SK-N-SH (cell line): ENCODE data around the gene SNRNP200. TPM values are rescaled to one million over a fixed set of nuclear protein-coding genes. Genes with fewer than 3 reads are reported as not detected.

Experiments used
- CTCF ChIA-PET: fragments of 300-600, 350-600 bp; formaldehyde crosslinking; extraction: SDS; loops from one replicate; lab custom pipeline; 2021; lab: Yijun Ruan, JAX
- POLR2A ChIA-PET: fragments of 350-600 bp; sonication (Branson Sonifier 250); formaldehyde crosslinking; extraction: SDS; loops from one replicate; lab custom pipeline; 2020; ENCODE audit warnings: antibody characterized with exemption, inconsistent platforms; lab: Yijun Ruan, JAX
- DNase-seq: peaks from one replicate; pipeline ENCODE4 v3.0.0; 2012
- H2AFZ ChIP-seq: fragments of 200-600 bp; sonication (generic); 2 replicates; pipeline ENCODE4 v1.8.1; 2016; ENCODE audit warnings: antibody characterized with exemption, mild to moderate bottlenecking, low read depth
- H3F3A ChIP-seq: fragments of 200-600 bp; sonication (generic); replicated peaks from 2 replicates; pipeline ENCODE3; 2016; ENCODE audit warnings: antibody characterized with exemption, mild to moderate bottlenecking; ENCODE audit not compliant: insufficient read depth
- H3K27ac ChIP-seq, 2 experiments: fragments of 200-500 bp in 1 of 2; fragments of 200-600 bp in 1 of 2; sonication (Bioruptor generic) in 1 of 2; sonication (generic), shearing (Covaris generic) in 1 of 2; 2 replicates each; pipeline versions ENCODE4 v1.5.1 to v1.6.1; 2014 to 2016; ENCODE audit warnings: low read depth in 2 of 2, inconsistent platforms in 1 of 2, low read length in 1 of 2, mild to moderate bottlenecking in 1 of 2, mixed read lengths in 1 of 2
- H3K27me3 ChIP-seq: fragments of 200-600 bp; sonication (generic), shearing (Covaris generic); 2 replicates; pipeline ENCODE4 v1.6.1; 2016; ENCODE audit warnings: mixed run types; ENCODE audit not compliant: insufficient read depth
- H3K36me3 ChIP-seq, 2 experiments: fragments of 200-500 bp in 1 of 2; fragments of 200-600 bp in 1 of 2; sonication (Bioruptor generic) in 1 of 2; sonication (generic) in 1 of 2; replicated peaks in 1 of 2; 2 replicates each; pipeline versions ENCODE3 to v1.5.1; 2014 to 2016; ENCODE audit warnings: low read length in 1 of 2, mild to moderate bottlenecking in 1 of 2; ENCODE audit not compliant: insufficient read depth in 2 of 2, control insufficient read depth in 1 of 2
- H3K4me1 ChIP-seq, 2 experiments: fragments of 200-500 bp in 1 of 2; fragments of 200-600 bp in 1 of 2; sonication (Bioruptor generic) in 1 of 2; sonication (generic), shearing (Covaris generic) in 1 of 2; 2 replicates each; pipeline versions ENCODE4 v1.5.1 to v1.6.1; 2014 to 2016; ENCODE audit warnings: low read depth in 1 of 2, low read length in 1 of 2, mixed run types in 1 of 2; ENCODE audit not compliant: insufficient read depth in 2 of 2, control insufficient read depth in 1 of 2
- H3K4me2 ChIP-seq: fragments of 200-600 bp; sonication (generic), shearing (Covaris generic); 2 replicates; pipeline ENCODE4 v1.6.1; 2017; ENCODE audit warnings: mixed run types
- H3K4me3 ChIP-seq, 2 experiments: fragments of 200-500 bp in 1 of 2; fragments of 200-600 bp in 1 of 2; sonication (Bioruptor generic) in 1 of 2; sonication (generic), shearing (Covaris generic) in 1 of 2; 2 replicates each; pipeline versions ENCODE4 v1.5.1 to v1.8.1; 2014 to 2016; ENCODE audit warnings: low read depth in 2 of 2, inconsistent platforms in 1 of 2, low read length in 1 of 2, mild to moderate bottlenecking in 1 of 2, mixed read lengths in 1 of 2, moderate library complexity in 1 of 2
- H3K79me2 ChIP-seq: fragments of 200-600 bp; sonication (generic); 2 replicates; pipeline ENCODE4 v1.8.1; 2017; ENCODE audit warnings: mild to moderate bottlenecking; ENCODE audit not compliant: insufficient read depth
- H3K9ac ChIP-seq: fragments of 200-600 bp; sonication (generic); 2 replicates; pipeline ENCODE4 v1.6.1; 2017; ENCODE audit warnings: mixed run types
- H3K9me2 ChIP-seq: fragments of 200-600 bp; sonication (generic); 2 replicates; pipeline ENCODE4 v1.6.1; 2017; ENCODE audit warnings: mixed run types
- H3K9me3 ChIP-seq: fragments of 200-600 bp; sonication (generic); 2 replicates; pipeline ENCODE4 v1.6.1; 2017; ENCODE audit warnings: mixed run types, mild to moderate bottlenecking, moderate library complexity
- H4K20me1 ChIP-seq: fragments of 200-600 bp; sonication (generic); 2 replicates; pipeline ENCODE4 v1.6.1; 2017; ENCODE audit warnings: mild to moderate bottlenecking, mixed run types; ENCODE audit not compliant: insufficient read depth
- FOXM1 ChIP-seq: IDR thresholded peaks from 2 replicates; pipeline ENCODE4 v1.4.0; 2012; ENCODE audit warnings: low read depth, mild to moderate bottlenecking
- GABPA ChIP-seq: IDR thresholded peaks from 2 replicates; pipeline ENCODE4 v1.4.0; 2012; ENCODE audit warnings: low read depth, mild to moderate bottlenecking
- IRF3 ChIP-seq: fragments of 150-350 bp; IDR thresholded peaks from 2 replicates; pipeline ENCODE4 v1.6.1; 2016; ENCODE audit warnings: mild to moderate bottlenecking, low read depth, low read length
- JUND ChIP-seq: IDR thresholded peaks from 2 replicates; pipeline ENCODE4 v1.4.0; 2012
- MEF2A ChIP-seq: IDR thresholded peaks from 2 replicates; pipeline ENCODE4 v1.4.0; 2012; ENCODE audit warnings: low read depth, borderline replicate concordance
- MXI1 ChIP-seq: IDR thresholded peaks from 2 replicates; pipeline ENCODE4 v1.6.1; 2012; ENCODE audit warnings: mild to moderate bottlenecking, low read depth, low read length, improper control_type of control experiment
- NFIC ChIP-seq: IDR thresholded peaks from 2 replicates; pipeline ENCODE4 v1.4.0; 2012; ENCODE audit warnings: borderline replicate concordance
- NRF1 ChIP-seq: IDR thresholded peaks from 2 replicates; pipeline ENCODE4 v1.6.1; 2012; ENCODE audit warnings: low read depth, mild to moderate bottlenecking, low read length
- POLR2AphosphoS5 ChIP-seq: IDR thresholded peaks from 2 replicates; pipeline ENCODE4 v1.6.1; 2012; ENCODE audit warnings: low read depth, low read length
- RCOR1 ChIP-seq: fragments of 150-350 bp; IDR thresholded peaks from 2 replicates; pipeline ENCODE4 v1.6.1; 2017; ENCODE audit warnings: antibody characterized with exemption, low read length
- REST ChIP-seq: IDR thresholded peaks from 2 replicates; pipeline ENCODE4 v1.6.1; 2012; ENCODE audit warnings: mild to moderate bottlenecking, low read depth, low read length, moderate library complexity
- RFX5 ChIP-seq: IDR thresholded peaks from 2 replicates; pipeline ENCODE4 v1.6.1; 2012; ENCODE audit warnings: mild to moderate bottlenecking, improper control_type of control experiment, low read length
- RXRA ChIP-seq: IDR thresholded peaks from 2 replicates; pipeline ENCODE4 v1.4.0; 2012; ENCODE audit warnings: low read depth, mild to moderate bottlenecking, borderline replicate concordance
- SMC3 ChIP-seq: IDR thresholded peaks from 2 replicates; pipeline ENCODE4 v1.6.1; 2012; ENCODE audit warnings: low read depth, low read length, improper control_type of control experiment
- TEAD4 ChIP-seq: IDR thresholded peaks from 2 replicates; pipeline ENCODE4 v1.4.0; 2012; ENCODE audit warnings: mild to moderate bottlenecking, borderline replicate concordance; ENCODE audit not compliant: insufficient read depth
- YY1 ChIP-seq: IDR thresholded peaks from 2 replicates; pipeline ENCODE4 v1.4.0; 2012; ENCODE audit warnings: low read depth, mild to moderate bottlenecking
- WGBS: methylation state at CpG from one replicate; pipeline ENCODE4 v1.1.6; 2017; ENCODE audit warnings: low lambda C conversion rate; 5-methylcytosine and 5-hydroxymethylcytosine counted together
- polyA plus RNA-seq, 3 experiments: library from polyadenylated mRNA; depleted of rRNA; stranded (reverse); fragments of >200 nt; gene quantifications; 2 replicates each; pipeline ENCODE4 v1.2.3, GENCODE V29; 2012
- TF ChIP-seq, protein P1 (sequence below): IDR thresholded peaks from 2 replicates; pipeline ENCODE4 v1.4.0; 2012; ENCODE audit warnings: low read depth
- TF ChIP-seq, protein P2 (sequence below): IDR thresholded peaks from 2 replicates; pipeline ENCODE4 v1.4.0; 2012; ENCODE audit warnings: low read depth, borderline replicate concordance

SNRNP200 gene
- polyA plus RNA-seq, 1 of the 3 experiments (the other 2 are of a cell fraction), result 165 TPM

- Histone ChIP-seq H3K4me2 (no peak overlapping the region), H3K36me3 (peaks cover 0 to 5% of the 10 kb centered on the region in 2 experiments), H3K27me3 (no peaks in the 10 kb centered on the region), H3K4me1 (peaks cover 18 to 19% of the 10 kb centered on the region in 2 experiments; a peak in 3 of 4 replicates), H3K79me2 (peaks cover 10% of the 10 kb centered on the region; the same call in 1 of the 2 replicates), H3F3A (peaks cover 20% of the 10 kb centered on the region), H4K20me1 (no peaks in the 10 kb centered on the region), H3K9me3 (no peaks in the 10 kb centered on the region), H3K9ac (no peak overlapping the region), H3K9me2 (no peaks in the 10 kb centered on the region), H2AFZ (no peak overlapping the region), H3K4me3 (no peak overlapping the region), H3K27ac (no peak overlapping the region)
- DNase-seq, result no peak
- TF ChIP-seq GABPA, result no peak
- no peak for TF ChIP-seq NRF1
- no peak for TF ChIP-seq JUND
- TF ChIP-seq RFX5, result no peak
- no peak for TF ChIP-seq FOXM1
- no peak for TF ChIP-seq REST
- TF ChIP-seq, protein P1, sequence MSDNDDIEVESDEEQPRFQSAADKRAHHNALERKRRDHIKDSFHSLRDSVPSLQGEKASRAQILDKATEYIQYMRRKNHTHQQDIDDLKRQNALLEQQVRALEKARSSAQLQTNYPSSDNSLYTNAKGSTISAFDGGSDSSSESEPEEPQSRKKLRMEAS, result no peak
- no peak for TF ChIP-seq RXRA
- CTCF ChIA-PET, result interaction anchor here (1.0 to 1.9 kb wide), 3 partner anchors 14 to 262 kb away, joined by 3 to 6 read pairs (median 3); no protein-coding TSS in a partner anchor
- POLR2A ChIA-PET, result no interaction called here
- 85% methylated on average over 3 of the region's 3 CpGs for WGBS
Observed at GRCh38 chr2:96247009-96247408, 58.3 kb downstream of the SNRNP200 start.

- Histone ChIP-seq H3K36me3 (peaks cover 0 to 5% of the 10 kb centered on the region in 2 experiments), H3K9ac (no peak overlapping the region), H3K79me2 (peaks cover 5% of the 10 kb centered on the region; the same call in 1 of the 2 replicates), H3F3A (peaks cover 9% of the 10 kb centered on the region), H3K4me3 (no peak overlapping the region), H4K20me1 (no peaks in the 10 kb centered on the region), H3K27me3 (no peaks in the 10 kb centered on the region), H3K9me3 (no peaks in the 10 kb centered on the region), H3K4me1 (peaks cover 10 to 14% of the 10 kb centered on the region in 2 experiments; a peak in 2 of 4 replicates), H3K4me2 (no peak overlapping the region), H3K9me2 (no peaks in the 10 kb centered on the region), H3K27ac (peak overlapping the region in 1 of 2 experiments; percentile 3; a peak in 1 of 4 replicates), H2AFZ (no peak overlapping the region)
- POLR2A ChIA-PET, result no interaction called here
- 88% methylated on average over 8 of the region's 8 CpGs for WGBS
- no peak for DNase-seq
- CTCF ChIA-PET, result interaction anchor here (1.0 to 1.9 kb wide), 4 partner anchors 15 to 129 kb away, joined by 3 to 6 read pairs (median 3); no protein-coding TSS in a partner anchor
- TF ChIP-seq YY1 (no peak), POLR2AphosphoS5 (no peak), TEAD4 (no peak), MEF2A (no peak), RCOR1 (no peak), JUND (no peak), GABPA (no peak), IRF3 (no peak), MXI1 (no peak), SMC3 (no peak), NFIC (no peak)
- TF ChIP-seq, protein P1, result no peak
- TF ChIP-seq, protein P2, sequence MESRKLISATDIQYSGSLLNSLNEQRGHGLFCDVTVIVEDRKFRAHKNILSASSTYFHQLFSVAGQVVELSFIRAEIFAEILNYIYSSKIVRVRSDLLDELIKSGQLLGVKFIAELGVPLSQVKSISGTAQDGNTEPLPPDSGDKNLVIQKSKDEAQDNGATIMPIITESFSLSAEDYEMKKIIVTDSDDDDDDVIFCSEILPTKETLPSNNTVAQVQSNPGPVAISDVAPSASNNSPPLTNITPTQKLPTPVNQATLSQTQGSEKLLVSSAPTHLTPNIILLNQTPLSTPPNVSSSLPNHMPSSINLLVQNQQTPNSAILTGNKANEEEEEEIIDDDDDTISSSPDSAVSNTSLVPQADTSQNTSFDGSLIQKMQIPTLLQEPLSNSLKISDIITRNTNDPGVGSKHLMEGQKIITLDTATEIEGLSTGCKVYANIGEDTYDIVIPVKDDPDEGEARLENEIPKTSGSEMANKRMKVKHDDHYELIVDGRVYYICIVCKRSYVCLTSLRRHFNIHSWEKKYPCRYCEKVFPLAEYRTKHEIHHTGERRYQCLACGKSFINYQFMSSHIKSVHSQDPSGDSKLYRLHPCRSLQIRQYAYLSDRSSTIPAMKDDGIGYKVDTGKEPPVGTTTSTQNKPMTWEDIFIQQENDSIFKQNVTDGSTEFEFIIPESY, result no peak
Observed at GRCh38 chr2:96245609-96246390, 59.5 kb downstream of the SNRNP200 start.
